GM18507 (cell line): ENCODE measurements around the gene XG.
"Not testable (repeated sequence)": the region's sequence is repeated elsewhere in the genome, so short reads cannot be mapped to it uniquely, and the experiment has no call there.

Experiments used
- DNase-seq: peaks from one replicate; pipeline ENCODE4 v3.0.0; 2011; ENCODE audit warnings: low read depth; ENCODE audit not compliant: insufficient read length; ENCODE audit errors: extremely low spot score
- FAIRE-seq: peaks from 2 replicates; lab custom pipeline; 2011; peaks lifted over from hg19 to GRCh38; lab: Jason Lieb, UNC

XG gene

DNA sequence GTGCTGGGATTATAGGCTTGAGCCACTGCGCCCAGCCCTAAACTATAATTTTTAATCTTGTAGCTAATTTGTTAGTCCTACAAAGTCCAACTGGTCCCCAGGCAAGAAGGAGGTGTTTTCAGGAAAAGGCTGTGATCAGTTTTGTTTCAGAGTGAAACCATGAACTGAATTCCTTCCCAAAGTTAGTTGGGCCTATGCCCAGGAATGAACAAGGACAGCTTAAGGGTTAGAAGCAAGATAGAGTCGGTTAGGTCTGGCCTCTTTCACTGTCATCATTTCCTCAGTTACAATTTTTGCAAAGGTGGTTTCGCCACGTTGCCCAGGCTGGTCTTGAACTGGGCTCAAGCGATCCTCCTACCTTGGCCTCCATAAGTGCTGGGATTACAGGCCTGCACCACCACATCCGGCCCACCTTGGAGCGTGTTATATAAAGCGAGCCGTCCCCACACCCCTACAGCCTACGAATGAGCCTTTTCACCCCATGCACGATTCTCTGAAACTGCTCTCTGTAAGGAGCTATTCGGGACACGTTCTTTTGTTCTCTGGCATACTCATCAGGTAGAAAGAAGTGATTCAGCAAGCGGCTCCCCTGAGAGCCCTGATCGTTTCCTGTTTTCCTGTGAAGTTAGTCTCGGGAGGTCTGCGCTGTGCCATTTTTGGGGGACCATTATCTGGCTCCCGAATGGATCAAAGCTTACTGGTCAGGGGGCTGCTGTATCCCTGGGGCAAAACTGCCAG, 52.4 kb downstream of the XG start:
- not testable (repeated sequence) for DNase-seq, FAIRE-seq

DNA sequence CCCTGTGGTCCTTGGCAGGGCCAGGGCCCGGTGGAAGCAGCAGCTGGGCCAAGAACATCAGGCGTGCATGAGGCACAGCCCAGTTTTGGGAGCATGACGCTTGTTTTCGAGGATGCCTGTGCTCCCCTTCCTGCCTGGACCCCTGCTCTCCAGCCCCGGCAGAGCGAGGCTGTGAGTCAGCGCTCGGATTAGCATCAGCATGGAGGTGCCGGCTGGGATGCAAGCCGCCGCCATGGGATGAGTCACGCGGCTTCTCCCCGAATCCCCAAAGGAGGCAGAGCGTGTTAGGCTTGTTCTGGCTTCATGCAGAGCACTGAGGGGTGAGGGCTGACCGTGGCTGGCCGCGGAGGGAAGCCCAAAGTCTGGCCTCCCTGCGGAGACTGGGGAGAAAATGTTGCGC, 53.0 kb downstream of the XG start:
- DNase-seq, FAIRE-seq: not testable (repeated sequence)

- no peak for DNase-seq
- FAIRE-seq = no peak
Measured at GRCh38 chrX:2811271-2811670, 59.4 kb downstream of the XG start.

- DNase-seq = not testable (repeated sequence)
- FAIRE-seq = peak; percentile 65
Measured at GRCh38 chrX:2812161-2812907, 60.5 kb downstream of the XG start.

- FAIRE-seq = no peak
- DNase-seq = no peak
Measured at GRCh38 chrX:2817036-2817435, 65.2 kb downstream of the XG start.

GRCh38 chrX:2819345-2820135, 67.7 kb downstream of the XG start:
- peak; percentile 39 for FAIRE-seq
- no peak for DNase-seq

GRCh38 chrX:2820136-2820771, 68.4 kb downstream of the XG start:
- no peak for FAIRE-seq

DNA sequence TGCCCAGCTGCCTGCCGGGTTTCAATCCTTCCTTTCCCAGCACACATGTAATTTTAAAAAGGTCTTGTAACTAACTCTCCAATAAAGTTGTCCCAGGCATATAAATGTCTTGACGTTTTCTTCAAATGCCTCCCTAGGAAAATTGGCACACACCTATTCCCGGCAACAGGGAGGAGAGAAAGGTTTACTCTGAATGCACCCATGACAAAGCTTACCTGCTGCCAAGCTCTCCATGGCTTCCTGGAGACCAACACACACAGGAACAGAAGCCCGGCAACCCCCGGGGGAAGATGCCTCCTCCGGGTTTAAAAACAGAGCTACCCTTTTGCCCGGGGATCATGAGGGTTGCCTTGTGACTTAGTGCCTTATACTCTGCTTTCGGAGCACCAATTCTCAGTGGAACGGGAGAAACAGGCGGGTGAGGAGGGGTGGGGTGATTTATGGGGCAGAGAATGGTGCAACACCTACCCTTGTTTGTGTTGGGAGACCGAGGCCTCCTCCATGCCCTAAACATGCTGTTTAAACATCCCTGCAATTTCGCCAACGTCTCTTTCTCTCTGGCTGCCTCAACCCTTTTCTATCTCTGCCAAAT, 72.1 kb downstream of the XG start:
- FAIRE-seq (no peak), DNase-seq (no peak)

More at GRCh38 chrX:2820136-2820771, 68.4 kb downstream of the XG start:
- no peak for DNase-seq

DNA sequence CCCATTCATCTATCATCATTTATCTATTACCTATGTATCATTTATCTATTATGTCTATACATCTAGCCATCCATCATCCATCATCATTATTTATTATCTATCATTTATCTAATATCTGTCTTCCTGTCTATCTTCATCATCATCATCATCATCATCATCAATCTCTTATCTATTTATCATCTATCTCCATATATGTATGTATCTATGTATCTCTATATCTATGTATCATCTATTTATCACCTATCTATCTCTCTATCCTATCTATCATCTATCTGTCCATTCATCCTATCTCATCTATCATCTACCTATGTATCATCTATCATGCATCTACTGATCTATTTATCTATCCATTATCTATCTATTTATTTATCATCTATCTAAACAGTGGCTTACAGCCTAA, 73.0 kb downstream of the XG start:
- no peak for FAIRE-seq
- no peak for DNase-seq

GRCh38 chrX:2828344-2828958, 76.6 kb downstream of the XG start, which contains the start of gene GYG2:
Gene GYG2 (plus strand): TSS chrX:2828930. CDS start chrX:2830189, 1,259 bp downstream.
- FAIRE-seq (no peak), DNase-seq (no peak)

DNA sequence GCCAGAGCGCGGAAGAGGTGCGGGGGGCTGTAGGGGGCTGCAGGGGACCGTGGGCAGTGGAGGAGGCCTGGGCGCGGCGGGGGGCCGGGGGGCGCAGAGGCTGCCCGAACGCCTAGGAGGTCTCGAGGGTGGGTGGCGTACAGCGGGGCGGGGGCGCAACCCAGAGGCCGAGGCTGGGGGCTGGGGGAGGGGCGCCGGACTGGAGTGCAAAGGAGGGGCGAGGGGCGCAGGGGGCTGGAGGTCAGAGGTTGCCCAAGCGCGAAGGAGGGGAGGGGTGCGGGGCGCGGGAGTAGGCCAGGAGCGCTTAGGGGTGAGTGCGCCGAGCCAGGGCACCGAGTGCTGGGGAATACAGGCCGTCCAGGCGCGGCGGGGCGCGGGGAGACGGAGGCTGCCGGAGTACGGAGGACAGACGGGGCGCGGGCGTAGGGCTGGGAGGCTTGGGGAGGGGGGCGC, 77.1 kb downstream of the XG start:
- DNase-seq = no peak
- FAIRE-seq = no peak

DNA sequence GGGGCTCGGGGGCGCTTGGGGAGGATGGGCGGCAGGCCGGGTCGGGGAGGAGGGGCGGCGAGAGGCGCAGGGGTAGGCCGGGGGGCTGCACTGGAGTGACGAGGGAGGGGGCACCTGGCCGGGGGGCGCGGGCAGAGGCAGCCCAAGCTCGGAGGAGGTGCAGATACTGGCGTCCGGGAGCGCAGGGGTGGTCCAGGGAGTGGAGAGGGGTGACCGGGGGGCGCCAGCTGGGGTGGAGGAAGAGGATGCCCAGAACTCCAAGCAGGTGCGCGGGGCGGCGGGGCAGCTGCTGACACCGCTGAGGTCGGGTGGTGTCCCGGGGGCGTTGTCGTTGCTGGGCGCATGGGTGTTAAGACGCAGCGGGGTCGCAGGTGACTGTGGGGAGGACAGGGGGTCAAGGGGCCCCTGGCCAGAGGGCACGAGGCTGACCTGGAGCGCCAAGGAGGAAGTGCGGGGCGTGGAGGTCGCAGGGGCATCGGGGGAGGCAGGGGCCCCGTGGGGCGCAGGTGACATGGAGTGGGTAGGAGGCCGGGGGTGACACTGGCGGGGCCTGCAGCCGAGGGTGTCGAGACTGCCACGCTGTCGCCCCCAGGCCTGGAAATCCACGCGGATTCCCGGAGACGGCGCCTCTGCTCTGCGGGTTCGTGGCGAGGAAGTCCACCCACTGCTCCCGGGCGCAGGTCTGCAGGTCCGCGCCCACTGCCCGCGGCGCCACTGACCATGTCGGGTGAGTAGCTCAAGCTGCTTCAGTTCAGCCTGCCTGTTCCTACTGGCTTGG, 77.8 kb downstream of the XG start:
- DNase-seq = no peak
- no peak for FAIRE-seq

DNA sequence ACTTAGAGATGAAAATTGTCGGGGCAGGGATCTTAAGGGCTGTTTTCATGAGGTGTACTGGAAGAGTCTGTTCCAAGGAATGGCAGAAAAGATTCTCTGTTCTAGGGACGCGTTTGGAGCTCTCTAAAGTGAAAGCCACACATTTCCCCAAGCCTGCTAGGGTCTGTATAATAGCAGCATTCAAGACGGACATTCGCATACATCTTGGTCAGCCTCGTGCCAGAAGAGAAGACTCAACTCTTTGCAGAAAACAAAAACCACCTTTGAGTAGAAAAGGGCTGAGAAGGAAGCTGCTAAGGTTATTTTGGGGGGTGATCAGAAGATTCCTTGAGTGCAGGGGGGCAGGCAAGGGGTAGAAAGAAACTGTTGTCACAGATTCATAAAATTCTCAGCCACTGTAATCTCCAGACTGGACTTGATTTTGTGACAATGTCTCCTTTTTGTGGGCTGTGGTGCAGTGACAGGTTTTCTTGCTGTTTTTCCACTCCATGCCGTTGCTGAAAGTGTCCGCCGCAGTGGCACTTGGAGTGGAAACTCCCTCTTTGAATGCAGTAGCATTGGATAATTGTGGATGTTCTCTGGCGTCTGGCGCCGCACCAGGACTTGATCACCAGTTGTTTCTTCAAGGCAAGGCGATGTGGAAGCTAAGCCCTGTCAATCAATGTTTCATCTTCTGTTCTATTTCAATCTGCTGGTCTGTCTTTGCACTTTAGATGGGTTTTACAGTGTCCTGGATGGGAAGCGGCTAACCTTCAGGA, 79.8 kb downstream of the XG start:
- DNase-seq = no peak
- FAIRE-seq = no peak

GRCh38 chrX:2837961-2838360, 86.1 kb downstream of the XG start:
- DNase-seq (no peak), FAIRE-seq (no peak)

DNA sequence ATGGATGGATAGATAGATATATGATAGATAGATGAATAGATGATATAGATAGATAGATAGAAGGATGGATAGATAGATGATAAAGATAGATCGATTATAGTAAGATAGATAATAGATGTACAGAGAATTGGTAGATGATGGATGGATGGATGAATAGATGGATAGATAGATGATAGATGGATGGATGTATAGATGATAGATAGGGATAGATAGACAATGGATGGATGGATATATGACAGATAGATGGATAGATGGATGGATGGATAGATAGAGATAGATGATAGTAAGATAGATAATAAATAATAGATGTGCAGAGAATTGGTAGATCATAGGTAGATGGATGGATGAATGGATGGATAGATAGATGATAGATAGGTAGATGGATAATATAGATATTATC, 89.1 kb downstream of the XG start:
- FAIRE-seq (no peak), DNase-seq (no peak)

GRCh38 chrX:2841537-2841936, 89.7 kb downstream of the XG start:
- no peak for DNase-seq

GRCh38 chrX:2846992-2847391, 95.2 kb downstream of the XG start:
- no peak for DNase-seq
- no peak for FAIRE-seq

More at GRCh38 chrX:2841537-2841936, 89.7 kb downstream of the XG start:
- no peak for FAIRE-seq
